Activated CD4-positive, alpha-beta T cell treated with anti-CD3 and anti-CD28 coated beads for 48 hours (primary cell): Measurements from ENCODE around the gene GRIN2D.
"Not testable (repeated sequence)": the region's sequence is repeated elsewhere in the genome, so short reads cannot be mapped to it uniquely, and the experiment has no call there.

ENCODE experiments used
- DNase-seq: peaks from one replicate; pipeline ENCODE4 v3.0.0-alpha.2; 2020

GRIN2D gene

DNA sequence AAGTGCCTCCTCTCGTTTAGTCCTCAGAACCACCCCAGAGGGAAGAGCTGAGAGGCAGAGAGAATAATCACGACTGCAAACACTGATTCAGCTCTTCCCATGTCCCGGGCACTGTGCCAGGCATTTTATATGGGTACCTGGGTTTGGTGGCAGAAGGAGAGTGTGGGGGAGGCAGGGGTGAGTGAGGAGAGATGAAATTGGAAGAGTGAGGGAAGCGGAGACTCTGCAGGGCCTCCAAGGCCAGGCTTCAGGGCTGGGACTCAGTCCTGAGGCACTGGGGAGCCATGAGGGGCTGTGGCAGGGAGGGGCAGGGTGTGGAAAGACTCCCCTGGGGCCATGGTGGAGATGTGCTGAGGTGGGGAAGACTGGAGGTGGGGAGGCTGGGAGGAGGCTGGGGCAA is 20.6 kb upstream of the GRIN2D start:
- DNase-seq, result no peak

DNA sequence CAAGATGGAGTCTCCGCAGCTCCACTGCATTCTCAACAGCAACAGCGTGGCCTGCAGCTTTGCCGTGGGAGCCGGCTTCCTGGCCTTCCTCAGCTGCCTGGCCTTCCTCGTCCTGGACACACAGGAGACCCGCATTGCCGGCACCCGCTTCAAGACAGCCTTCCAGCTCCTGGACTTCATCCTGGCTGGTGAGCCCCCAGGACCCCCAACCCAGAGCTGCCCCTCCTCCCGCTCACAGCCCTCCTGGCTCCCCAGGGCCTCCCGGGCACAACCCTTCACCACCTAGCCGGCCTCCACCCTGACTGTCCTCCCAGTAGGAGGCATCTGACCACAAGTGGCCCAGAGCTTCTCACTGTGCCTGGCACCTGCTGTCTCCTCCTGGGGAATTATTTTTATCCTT is 19.9 kb upstream of the GRIN2D start:
- DNase-seq, result no peak

DNA sequence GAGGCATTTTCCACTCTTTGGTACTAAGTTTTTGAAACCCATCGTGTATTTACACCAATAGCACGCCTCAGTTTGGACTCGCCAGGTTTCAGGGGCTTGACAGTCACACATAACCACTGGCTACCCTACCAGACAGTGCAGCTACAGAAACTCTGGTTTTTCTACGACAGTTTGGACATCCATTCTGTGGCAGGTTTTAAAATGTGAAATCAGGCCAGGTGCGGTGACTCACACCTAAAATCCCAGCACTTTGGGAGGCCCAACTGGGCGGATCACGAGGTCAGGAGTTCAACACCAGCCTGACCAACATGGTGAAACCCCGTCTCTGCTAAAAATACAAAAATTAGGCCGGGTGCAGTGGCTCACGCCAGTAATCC is 15.3 kb upstream of the GRIN2D start:
- no peak for DNase-seq

DNA sequence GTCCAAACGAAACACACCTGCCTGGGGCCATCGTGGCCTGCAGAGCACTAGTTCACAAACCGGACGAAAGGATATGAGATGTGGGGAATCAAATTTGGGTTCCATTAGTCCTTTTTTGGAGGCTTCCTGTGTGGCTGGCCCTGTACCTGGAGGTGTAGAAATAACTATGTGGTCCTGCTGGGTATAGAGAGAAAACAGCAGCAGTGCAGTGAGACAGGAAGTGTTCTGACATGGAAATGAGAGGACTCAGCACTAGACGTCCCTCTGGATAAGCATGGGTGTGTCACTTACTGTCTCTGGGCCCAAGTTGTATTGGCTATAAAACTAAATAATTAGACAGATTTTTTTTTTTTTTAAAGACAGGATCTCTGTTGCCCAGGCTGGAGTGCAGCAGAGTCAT is 14.4 kb upstream of the GRIN2D start:
- no peak for DNase-seq

DNA sequence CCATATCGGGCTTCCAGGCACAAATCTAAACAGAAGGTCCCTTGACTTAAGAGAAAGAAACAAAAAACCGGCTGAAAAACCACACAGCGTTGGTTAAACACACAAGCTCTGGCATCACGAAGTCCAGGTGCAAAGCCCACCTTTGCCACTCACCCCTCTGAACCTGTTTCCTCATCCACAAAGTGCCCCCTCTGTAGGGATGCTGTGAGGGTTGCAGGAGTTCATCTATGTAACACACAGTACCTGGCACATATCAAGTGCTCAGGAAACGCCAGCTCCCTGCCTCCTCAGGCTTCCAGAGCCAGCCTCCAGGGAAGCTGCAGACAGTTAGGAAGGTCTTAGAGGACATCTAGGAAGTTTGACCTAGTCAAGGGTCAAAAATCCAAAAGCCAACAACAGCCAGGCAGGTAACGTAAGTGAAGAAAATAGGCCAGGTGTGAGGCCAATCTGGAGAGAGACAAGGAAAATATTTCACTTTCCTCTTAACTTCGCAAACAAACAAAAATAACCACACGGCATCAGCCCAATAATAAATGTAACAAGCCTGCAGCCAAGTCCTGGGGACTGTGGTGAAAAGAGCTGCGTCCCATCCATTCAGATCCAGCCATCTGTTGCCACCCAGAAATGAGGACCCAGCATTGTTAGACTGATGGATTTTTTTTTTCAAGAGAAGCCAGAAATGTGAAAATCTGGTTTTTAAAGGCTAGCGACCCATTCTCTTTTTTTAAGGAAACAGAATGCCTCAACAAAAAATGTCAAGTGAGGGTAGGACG is 12.1 kb upstream of the GRIN2D start:
- DNase-seq, result no peak

DNA sequence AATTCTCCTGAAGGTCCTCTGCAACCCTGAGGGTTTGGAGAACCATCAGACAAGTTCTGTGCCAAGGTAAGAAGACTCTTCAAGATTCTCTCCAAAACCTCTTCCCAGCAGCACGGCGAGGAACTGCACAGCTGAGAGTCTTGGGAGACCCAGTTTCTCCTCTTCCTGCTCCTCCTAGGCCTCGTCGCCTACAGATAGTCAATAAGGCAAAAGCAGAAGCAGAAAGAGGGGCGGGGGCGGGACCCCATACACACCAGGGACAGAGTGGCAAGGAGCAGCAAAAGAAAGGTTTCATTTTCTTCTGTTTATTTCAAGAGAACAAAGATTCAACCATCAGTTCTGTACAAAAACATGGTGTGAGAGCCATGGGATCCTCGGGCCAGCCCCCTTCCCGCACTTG is 11.2 kb upstream of the GRIN2D start:
- no peak for DNase-seq

DNA sequence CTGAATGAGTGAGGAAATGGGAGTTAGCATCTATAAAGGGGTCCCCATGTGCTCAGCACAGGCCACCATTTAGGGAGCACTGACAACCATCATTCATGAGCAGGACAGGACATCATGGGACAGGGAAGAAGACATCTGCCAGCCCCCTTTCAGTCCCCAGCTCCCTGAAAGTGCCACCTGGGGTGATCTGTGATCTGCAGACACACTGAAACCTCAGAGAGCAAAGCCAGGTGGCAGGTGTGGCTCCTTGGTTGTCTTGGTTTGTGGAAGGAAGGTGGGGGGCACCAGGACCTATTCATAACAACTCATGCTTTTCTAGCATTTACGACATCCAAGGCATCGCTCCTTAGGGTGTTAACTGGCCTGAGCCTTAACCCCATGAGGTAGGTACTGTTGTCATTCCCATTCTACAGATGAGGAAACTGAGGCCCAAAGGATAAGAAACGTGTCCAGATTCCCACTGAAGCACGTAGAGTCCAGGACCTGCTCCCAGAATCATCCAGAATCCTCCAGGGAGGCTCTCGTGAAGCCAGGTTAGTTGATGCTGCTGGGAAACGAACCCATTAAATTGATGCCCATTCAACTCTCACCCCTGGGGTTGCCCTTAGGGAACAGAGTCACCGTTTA is 7.9 kb upstream of the GRIN2D start:
- DNase-seq, result no peak

DNA sequence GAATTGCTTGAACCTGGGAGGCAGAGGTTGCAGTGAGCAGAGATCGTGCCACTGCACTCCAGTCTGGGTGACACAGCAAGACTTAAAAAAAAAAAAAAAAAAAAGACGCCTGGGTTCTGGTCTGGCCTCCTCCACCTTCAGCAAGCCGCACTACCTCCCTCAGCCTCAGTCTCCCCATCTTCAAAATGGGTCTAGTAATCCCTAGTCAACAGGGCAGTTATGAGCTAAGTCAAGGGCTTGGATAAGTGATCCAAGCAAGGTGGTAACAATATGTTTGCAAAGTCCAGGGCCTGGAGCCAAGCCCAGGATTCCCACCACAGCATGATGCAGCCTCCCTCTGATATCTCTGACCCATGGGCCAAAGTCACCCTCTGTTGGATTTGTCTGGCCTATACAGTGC is 6.5 kb upstream of the GRIN2D start:
- DNase-seq, result no peak

DNA sequence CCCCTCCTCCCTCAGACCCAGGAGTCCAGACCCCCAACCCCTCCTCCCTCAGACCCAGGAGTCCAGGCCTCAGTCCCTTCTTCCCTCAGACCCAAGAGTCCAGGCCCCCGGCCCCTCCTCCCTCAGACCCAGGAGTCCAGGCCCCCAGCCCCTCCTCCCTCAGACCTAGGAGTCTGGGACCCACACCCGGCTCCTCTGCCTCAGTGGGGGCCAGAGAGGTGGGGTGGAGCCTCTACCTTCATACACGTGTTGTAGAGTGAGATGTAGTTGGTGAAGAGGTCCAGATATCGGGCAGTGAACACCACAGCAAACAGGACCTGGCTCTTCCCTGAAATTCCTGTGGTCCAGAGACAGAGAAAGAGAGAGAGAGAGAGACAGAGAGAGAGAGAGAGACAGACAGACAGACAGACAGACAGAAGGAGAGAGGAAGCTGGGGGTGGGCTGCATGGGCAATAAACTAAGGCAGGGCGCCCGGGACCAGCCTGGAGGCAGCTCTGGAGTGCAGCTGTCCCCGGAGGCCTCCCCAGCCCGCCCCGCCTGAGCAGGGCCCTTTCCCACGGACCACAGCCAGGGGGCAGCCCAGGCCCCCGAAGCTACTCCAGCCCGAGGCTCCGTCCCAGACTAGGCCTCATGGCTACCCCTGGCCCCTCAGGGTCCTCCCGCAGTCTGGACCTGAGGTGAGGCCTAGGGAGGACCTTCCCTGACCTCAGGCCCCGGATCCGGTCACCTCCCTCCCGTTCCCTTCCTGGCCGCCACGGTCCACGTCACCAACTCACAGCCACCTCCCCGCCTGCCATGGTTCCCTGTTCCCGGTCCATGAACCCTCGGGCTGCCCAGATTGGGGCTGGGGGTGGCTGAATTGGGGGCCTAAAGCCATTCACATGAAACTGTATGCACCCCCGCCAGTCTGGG is 3.0 kb upstream of the GRIN2D start:
- DNase-seq, result peak; percentile 71

DNA sequence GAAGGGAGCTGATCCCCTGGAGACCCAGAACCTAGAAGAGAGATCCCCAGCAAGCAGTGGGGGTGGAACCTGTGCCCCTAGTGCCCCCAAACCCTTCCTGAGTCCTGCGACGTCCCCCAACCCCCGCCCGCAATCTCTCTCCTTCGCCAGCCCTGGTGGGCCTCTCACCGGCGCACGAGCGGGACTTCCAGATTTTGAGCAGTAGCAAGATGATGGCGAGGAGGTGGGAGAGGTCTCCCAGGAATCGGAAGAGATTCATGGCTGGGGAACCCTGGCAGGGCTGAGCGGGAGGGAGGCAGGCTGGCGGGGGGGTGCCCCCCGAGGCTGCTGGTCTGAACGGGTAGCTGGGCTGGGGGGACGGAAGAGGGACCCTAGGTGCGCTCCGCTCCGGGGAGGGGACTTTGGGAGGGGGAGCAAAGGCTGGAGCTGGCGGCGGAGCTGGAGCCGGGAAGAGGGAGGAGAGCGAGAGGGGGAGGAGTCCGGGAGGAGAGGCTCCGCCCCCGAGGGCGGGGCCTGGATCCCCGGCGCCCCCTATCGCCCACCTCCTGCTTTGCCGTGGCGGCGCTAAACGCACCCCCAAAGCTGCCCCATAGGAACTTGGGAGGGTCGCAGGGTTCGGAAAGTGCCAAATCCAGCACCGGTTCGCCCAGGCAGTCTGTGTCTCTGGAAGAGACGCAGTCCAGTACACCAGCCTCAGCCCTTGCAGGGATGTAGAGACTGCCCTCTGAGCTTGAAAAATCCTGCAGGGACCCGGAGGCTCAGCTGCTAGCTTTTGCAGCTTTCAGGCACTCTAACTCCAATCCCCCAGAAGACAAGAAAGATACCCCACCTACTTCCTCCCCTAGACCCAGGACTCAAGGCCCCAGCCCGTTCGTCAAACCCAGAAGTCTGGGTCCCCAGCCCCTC is 2.1 kb upstream of the GRIN2D start, which contains the start of gene KDELR1:
Gene KDELR1, minus strand, starts transcription at position 452 of the 906 bp plus-strand sequence. Its CDS starts 193 bp downstream, at position 259.
- DNase-seq, result peak; percentile 79

DNA sequence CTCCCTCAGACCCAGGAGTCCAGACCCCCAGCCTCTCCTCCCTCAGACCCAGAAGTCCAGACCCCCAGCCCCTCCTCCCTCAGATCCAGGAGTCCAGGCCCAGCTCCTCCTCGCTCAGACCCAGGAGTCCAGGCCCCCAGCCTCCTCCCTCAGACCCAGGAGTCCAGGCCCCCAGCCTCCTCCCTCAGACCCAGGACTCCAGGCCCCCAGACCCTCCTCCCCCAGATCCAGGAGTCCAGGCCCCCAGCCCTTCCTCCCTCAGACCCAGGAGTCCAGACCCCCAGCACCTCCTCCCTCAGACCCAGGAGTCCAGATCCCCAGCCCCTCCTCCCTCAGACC is 1.5 kb upstream of the GRIN2D start:
- not testable (repeated sequence) for DNase-seq

DNA sequence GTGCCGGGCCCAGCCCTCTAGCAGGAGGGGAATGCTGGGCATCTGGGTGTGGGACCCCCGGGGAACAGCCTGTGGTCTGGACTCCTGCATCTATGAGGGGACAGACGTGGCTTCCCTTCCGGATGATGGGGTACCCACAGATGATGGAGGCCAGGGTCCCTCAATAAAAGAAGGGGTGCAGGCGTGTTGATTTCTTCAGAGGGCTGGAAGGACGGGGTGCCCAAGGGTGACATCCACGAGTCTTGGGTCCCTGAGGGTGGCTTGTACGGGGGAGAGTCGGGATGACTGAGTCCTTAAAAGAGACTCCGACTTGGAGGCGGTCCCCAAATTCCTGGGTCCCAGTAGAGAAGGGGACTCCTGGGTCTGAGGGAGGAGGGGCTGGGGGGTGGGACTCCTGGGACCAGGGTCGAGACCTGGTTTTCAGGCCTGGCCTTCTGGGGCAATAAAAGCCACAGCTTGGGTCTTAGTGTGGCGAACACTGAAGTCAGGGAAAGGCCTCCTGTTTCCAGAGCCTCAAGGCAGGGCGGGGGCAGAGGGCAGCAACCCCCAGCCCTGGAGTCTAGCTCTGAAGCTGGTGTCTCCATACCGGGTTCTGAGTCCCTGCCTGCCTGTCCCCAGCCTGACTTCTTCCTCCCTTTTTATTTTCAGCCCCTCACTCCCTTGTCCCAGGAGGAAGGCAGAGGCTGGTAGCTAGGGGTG is 459 bp upstream of the GRIN2D start:
- no peak for DNase-seq

DNA sequence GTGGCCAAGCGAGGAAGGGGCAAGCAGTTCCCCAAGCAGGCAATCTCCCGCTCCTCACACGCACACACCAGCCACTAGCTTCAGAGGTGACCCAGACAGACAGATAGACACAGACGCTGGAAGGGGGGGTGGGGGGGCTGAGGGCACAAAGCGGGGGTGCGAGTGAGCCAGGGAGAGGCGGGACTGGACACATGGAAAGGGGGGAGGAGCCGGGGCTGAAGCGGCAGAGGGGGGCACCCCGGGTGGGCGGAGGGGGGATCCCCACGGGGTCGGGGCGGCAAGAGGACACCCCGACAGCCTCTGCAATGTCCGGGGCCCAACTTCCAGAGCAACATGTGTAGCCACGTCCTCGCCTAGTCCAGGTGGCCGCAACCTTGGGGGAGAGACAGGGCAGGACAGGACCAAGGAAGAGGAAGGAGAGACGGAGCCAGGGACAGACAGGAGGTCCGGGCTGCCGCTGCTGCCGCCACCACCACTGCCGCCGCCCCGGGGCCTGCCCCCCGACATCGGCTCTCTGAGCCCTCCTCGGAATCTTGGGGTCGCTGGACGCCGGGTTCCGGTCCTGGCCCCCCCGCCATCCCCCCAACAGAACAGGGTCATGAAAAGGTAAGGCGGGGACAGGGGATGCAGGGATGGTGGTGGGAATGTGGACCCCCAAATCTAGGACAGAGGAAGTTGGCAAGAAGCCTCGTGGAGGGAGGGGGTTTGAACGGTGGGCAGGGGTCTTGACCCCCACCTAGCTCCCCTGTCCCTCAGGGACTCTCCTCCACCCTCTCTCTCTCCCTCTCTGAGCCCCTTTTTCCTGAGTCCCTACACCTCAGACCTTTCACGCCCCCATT is 1.1 kb downstream of the GRIN2D start:
- no peak for DNase-seq

DNA sequence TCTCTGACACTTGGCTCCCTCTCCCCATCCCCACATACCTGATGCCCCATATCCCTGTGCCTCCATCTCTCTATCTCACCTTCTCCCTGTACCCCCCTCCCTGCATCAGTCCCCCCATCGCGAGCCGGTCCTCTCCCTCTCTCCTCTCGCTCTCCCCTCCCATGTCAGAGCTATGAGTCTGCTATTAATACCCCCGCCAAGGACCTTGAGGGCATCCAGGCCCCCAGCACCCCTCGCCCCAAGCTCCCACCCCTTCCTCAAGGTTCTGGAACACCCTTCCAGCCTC is 1.6 kb downstream of the GRIN2D start:
- DNase-seq, result no peak

DNA sequence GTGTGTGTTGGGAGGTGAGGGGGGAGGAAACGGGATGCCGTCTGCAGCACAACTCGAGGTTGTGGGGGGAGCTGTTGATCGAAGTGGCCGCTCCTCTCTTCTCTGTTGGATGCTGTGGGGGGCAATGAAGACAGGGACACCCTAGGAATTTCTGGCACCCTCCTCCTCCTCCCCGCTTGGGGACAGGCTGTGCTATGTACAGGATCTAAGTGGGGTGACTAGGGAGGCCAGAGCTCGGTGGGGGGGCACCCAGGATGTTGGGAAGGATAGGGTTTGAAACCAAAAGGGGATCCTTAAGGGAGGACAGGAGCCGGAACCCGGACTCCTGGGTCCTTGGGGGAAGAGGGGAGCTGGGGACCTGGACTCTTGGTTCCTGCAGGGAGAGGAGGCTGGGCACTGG is 2.0 kb downstream of the GRIN2D start:
- DNase-seq, result no peak

DNA sequence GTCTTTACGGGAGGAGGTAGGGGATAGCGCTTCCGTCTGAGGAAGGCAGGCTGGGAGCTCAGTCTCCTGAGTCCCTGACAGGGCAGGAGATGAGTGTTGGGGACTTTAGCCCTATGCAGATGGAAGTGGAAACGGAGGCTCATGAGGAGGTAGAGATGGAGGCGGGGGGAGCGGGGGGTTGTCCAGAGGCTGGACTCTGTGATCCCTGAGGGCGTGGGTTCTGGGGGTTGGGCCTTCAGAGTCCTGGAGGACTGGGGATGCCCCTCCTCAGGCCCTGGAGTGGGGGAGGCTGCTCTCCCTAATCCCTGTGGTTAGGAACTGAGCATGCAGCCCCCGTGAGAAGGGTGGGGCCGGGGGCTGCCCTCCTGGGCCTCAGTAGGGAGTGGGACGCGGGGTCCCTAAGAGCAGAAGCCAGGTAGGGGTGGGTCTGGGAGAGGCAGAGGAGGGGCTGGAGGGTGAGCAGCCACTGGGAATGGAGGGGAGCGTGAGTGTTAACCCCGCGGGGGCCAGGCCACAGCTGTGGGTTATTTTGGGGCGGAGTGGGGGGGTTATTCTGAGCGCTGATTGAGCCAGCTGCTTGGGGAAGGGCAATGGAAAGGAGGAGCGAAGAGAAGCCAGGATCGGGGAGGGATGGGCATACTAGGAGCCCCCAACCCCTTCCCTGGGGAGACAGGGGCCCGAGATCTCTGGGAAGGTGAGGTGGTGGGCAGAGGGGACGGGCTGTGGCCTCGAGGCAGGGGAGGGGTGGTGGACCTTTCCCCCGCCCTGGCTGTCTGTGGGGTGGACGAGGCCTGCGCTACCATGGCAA is 2.8 kb downstream of the GRIN2D start:
- DNase-seq, result no peak

DNA sequence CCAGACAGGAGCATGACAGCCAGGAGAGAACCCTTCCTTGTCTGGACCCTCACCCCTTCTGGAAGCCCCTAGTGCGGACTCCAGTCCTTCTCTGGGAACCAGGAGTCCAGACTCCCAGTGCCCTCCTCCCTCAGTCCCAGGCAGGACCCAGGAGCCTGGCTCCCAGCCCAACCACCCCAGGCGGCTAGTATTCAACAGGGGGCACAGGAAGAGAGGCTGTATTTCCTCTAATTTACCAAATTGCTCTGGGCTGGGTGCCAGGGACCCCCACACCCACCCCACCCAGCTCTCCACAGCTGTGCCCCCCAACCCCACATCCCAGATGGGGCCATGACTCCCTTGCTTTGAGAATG is 3.3 kb downstream of the GRIN2D start:
- no peak for DNase-seq

DNA sequence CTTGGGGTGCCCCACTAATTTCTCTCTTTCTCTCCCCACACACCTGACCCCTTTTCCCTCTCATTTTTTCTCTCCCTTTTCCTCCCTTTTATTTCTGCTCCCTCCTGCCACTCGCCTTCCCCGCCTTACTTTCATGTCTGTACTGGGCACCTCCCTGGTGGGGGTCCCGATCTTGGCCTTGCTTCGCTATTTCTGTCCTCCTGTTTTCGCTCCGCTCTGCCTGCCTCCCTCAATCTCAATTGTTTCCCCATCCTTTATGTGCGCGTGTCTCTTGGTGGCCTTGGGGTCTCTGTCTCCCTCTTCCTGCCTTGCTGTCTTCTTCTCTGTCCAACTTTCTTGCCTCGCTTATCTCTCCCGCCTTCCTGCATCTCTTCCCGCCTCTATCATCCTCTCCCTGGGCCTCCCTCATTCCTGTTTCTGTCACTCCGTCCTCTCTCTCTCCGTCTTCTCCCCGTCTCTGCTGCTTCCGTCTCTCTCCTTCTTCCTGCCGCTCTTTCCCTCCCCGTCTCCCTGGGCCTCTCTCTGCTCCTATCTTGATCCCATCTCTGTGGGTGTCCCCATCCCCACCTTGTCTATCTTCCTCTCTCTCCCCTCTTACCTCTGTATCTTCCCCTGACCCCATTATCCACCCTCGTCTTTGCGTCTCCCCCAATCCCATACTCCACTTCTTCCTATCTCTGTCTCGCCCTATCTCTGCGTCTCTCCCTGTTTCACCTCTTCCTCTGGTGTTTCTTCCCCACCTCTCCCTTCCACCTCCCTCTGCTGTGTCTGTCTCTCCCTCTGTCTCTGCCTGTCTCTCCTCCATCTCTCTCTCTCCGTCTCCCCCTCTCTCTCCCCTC is 4.0 kb downstream of the GRIN2D start:
- no peak for DNase-seq

DNA sequence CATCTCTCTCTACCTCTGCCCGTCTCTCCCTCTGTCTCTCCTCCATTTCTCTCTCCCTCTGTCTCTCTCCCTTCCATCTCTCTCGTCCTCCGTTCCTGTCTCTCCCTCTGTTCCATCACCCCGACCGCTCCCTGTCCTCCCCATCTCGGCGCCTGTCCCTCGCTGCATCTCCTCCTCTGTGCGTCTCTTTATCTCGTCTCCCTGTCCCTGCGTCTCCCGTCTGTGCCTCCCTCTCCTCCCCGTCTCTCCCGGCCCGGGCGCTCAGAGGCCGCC is 4.6 kb downstream of the GRIN2D start:
- no peak for DNase-seq
